Dendritic cell treated with granulocyte-macrophage colony-stimulating factor and Interleukin-4, amounts not matched to agents 40 ng/mL and 50 ng/mL, for 4 days (primary cell): Measurements from ENCODE around the gene EGFLAM.

Source experiments
- H3K27ac Mint-ChIP-seq: one replicate; pipeline ENCODE4 v1.8.0; 2022; ENCODE audit warnings: mild to moderate bottlenecking, mixed read lengths
- H3K27me3 Mint-ChIP-seq: one replicate; pipeline ENCODE4 v1.8.0; 2022; ENCODE audit warnings: mild to moderate bottlenecking, mixed read lengths
- H3K36me3 Mint-ChIP-seq: one replicate; pipeline ENCODE4 v1.8.0; 2022; ENCODE audit warnings: low read depth, mixed read lengths
- H3K4me1 Mint-ChIP-seq: one replicate; pipeline ENCODE4 v1.8.0; 2022; ENCODE audit warnings: low read depth, mixed read lengths
- H3K4me3 Mint-ChIP-seq: one replicate; pipeline ENCODE4 v1.8.0; 2022; ENCODE audit warnings: mild to moderate bottlenecking, moderate library complexity, mixed read lengths
- H3K9me3 Mint-ChIP-seq: one replicate; pipeline ENCODE4 v1.8.0; 2022; ENCODE audit warnings: mixed read lengths
- intact Hi-C: fragments of 100-400 bp; cut with micrococcal nuclease; formaldehyde crosslinking; loops from one replicate; pipeline ENCODE4 v1.15.0; 2022

EGFLAM gene

GRCh38 chr5:38451074-38451725, 192.8 kb downstream of the EGFLAM start:
- peaks cover 19% of the 10 kb centered on the region for H3K9me3 Mint-ChIP-seq
- no peak overlapping the region for H3K27ac Mint-ChIP-seq
- no peak overlapping the region for H3K4me3 Mint-ChIP-seq
- H3K4me1 Mint-ChIP-seq, result peaks cover 16% of the 10 kb centered on the region
- H3K27me3 Mint-ChIP-seq, result peaks cover 94% of the 10 kb centered on the region
- no peaks in the 10 kb centered on the region for H3K36me3 Mint-ChIP-seq
- intact Hi-C loops, result no loop called here

GRCh38 chr5:38452201-38452600, 193.8 kb downstream of the EGFLAM start:
- intact Hi-C loops, result no loop called here
- H3K36me3 Mint-ChIP-seq, result no peaks in the 10 kb centered on the region
- peaks cover 16% of the 10 kb centered on the region for H3K4me1 Mint-ChIP-seq
- H3K27ac Mint-ChIP-seq, result no peak overlapping the region
- peaks cover 94% of the 10 kb centered on the region for H3K27me3 Mint-ChIP-seq
- peaks cover 20% of the 10 kb centered on the region for H3K9me3 Mint-ChIP-seq
- no peak overlapping the region for H3K4me3 Mint-ChIP-seq

GRCh38 chr5:38453506-38453905, 195.1 kb downstream of the EGFLAM start:
- Mint-ChIP-seq H3K36me3 (no peaks in the 10 kb centered on the region), H3K27me3 (peaks cover 92% of the 10 kb centered on the region), H3K4me3 (no peak overlapping the region), H3K9me3 (peaks cover 20% of the 10 kb centered on the region), H3K27ac (no peak overlapping the region), H3K4me1 (peaks cover 16% of the 10 kb centered on the region)
- intact Hi-C loops, result no loop called here

- H3K27me3 Mint-ChIP-seq, result peaks cover 92% of the 10 kb centered on the region
- no peaks in the 10 kb centered on the region for H3K36me3 Mint-ChIP-seq
- H3K4me3 Mint-ChIP-seq, result no peak overlapping the region
- H3K4me1 Mint-ChIP-seq, result peaks cover 13% of the 10 kb centered on the region
- intact Hi-C loops, result no loop called here
- no peak overlapping the region for H3K27ac Mint-ChIP-seq
- peaks cover 20% of the 10 kb centered on the region for H3K9me3 Mint-ChIP-seq
Observed at GRCh38 chr5:38453921-38454320, 195.6 kb downstream of the EGFLAM start.

GRCh38 chr5:38455796-38456330, 197.5 kb downstream of the EGFLAM start:
- intact Hi-C loops, result no loop called here
- Mint-ChIP-seq H3K27ac (no peak overlapping the region), H3K36me3 (no peaks in the 10 kb centered on the region), H3K27me3 (peaks cover 92% of the 10 kb centered on the region), H3K4me3 (no peak overlapping the region), H3K4me1 (peaks cover 10% of the 10 kb centered on the region), H3K9me3 (peaks cover 20% of the 10 kb centered on the region)

- peaks cover 10% of the 10 kb centered on the region for H3K4me1 Mint-ChIP-seq
- peaks cover 20% of the 10 kb centered on the region for H3K9me3 Mint-ChIP-seq
- no peak overlapping the region for H3K27ac Mint-ChIP-seq
- intact Hi-C loops, result no loop called here
- H3K36me3 Mint-ChIP-seq, result no peaks in the 10 kb centered on the region
- H3K27me3 Mint-ChIP-seq, result peaks cover 88% of the 10 kb centered on the region
- no peak overlapping the region for H3K4me3 Mint-ChIP-seq
Observed at GRCh38 chr5:38456657-38457399, 198.5 kb downstream of the EGFLAM start.

- intact Hi-C loops, result no loop called here
Observed at GRCh38 chr5:38458174-38458573, 199.8 kb downstream of the EGFLAM start.

GRCh38 chr5:38462976-38463633, 204.7 kb downstream of the EGFLAM start:
- H3K9me3 Mint-ChIP-seq, result no peaks in the 10 kb centered on the region
- peaks cover 46% of the 10 kb centered on the region for H3K27me3 Mint-ChIP-seq
- no peak overlapping the region for H3K27ac Mint-ChIP-seq

More at GRCh38 chr5:38458174-38458573, 199.8 kb downstream of the EGFLAM start:
- Mint-ChIP-seq H3K4me3 (no peak overlapping the region), H3K27me3 (peaks cover 89% of the 10 kb centered on the region), H3K9me3 (peaks cover 18% of the 10 kb centered on the region), H3K36me3 (no peaks in the 10 kb centered on the region), H3K4me1 (peaks cover 10% of the 10 kb centered on the region), H3K27ac (no peak overlapping the region)

GRCh38 chr5:38463634-38464521, 205.5 kb downstream of the EGFLAM start:
- Mint-ChIP-seq H3K36me3 (no peaks in the 10 kb centered on the region), H3K4me3 (no peak overlapping the region), H3K9me3 (no peaks in the 10 kb centered on the region), H3K27ac (no peak overlapping the region), H3K27me3 (peaks cover 39% of the 10 kb centered on the region), H3K4me1 (no peaks in the 10 kb centered on the region)
- intact Hi-C loops, result no loop called here

More at GRCh38 chr5:38462976-38463633, 204.7 kb downstream of the EGFLAM start:
- intact Hi-C loops, result no loop called here
- Mint-ChIP-seq H3K4me1 (no peaks in the 10 kb centered on the region), H3K36me3 (no peaks in the 10 kb centered on the region), H3K4me3 (no peak overlapping the region)

- H3K27me3 Mint-ChIP-seq, result peaks cover 27% of the 10 kb centered on the region
- no peaks in the 10 kb centered on the region for H3K4me1 Mint-ChIP-seq
- no peak overlapping the region for H3K27ac Mint-ChIP-seq
- H3K9me3 Mint-ChIP-seq, result no peaks in the 10 kb centered on the region
- H3K4me3 Mint-ChIP-seq, result no peak overlapping the region
- H3K36me3 Mint-ChIP-seq, result no peaks in the 10 kb centered on the region
- intact Hi-C loops, result no loop called here
Observed at GRCh38 chr5:38465061-38465460, 206.7 kb downstream of the EGFLAM start.

GRCh38 chr5:38465702-38466423, 207.5 kb downstream of the EGFLAM start:
- no peaks in the 10 kb centered on the region for H3K9me3 Mint-ChIP-seq
- intact Hi-C loops, result no loop called here
- H3K27ac Mint-ChIP-seq, result no peak overlapping the region
- no peaks in the 10 kb centered on the region for H3K36me3 Mint-ChIP-seq
- no peak overlapping the region for H3K4me3 Mint-ChIP-seq
- peaks cover 19% of the 10 kb centered on the region for H3K27me3 Mint-ChIP-seq
- H3K4me1 Mint-ChIP-seq, result no peaks in the 10 kb centered on the region

- Mint-ChIP-seq H3K27me3 (peaks cover 22% of the 10 kb centered on the region), H3K4me1 (no peaks in the 10 kb centered on the region), H3K9me3 (no peaks in the 10 kb centered on the region), H3K4me3 (no peak overlapping the region), H3K27ac (no peak overlapping the region), H3K36me3 (no peaks in the 10 kb centered on the region)
- intact Hi-C loops, result no loop called here
Observed at GRCh38 chr5:38466424-38467189, 208.2 kb downstream of the EGFLAM start.
